ENCODE measurements around the gene RCC1.

DNA sequence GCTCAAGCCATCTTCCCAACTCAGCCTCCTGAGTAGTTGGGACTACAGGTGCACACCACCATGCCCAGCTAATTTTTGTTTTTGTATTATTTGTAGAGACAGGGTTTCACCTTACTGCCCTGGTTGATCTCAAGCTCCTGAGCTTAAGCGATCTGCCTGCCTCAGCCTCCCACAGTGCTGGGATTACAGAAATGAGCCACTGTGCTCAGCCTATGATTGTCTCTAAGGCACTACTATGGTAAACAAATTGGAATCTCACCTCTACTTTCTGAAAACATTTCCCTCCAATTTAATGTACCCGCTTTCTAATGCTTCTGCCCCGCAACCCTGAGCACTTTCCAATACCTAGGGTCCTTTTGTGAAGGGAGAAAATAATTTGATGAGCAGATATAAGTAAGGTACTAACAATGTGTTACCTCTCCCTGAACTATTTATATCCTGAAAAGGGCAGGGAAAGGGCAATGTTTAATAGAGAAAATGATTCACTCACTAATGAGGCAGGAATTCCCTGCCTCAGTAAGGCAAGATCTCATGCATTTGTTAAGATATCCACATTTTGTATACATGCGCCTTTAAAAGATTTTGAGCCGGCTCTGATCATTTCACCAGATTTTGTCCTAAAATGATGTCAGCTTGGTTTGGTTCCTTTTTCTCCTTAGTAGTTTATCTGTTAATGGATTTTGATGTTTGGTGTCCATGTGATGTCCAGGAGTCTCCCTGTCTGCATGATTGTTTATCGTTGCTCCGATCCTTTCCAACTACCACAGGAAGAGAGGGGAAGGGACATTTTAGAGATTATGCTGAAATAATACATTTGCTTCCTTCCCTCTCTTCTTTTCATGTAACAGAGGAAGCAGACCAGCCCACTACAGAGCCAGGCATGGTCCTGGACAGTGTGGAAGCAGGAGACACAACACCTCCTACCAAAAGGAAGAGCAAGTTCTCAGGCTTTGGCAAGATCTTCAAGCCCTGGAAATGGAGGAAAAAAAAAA lies 47.3 kb upstream of the RCC1 start:
- TF ChIP-seq, protein P1, sequence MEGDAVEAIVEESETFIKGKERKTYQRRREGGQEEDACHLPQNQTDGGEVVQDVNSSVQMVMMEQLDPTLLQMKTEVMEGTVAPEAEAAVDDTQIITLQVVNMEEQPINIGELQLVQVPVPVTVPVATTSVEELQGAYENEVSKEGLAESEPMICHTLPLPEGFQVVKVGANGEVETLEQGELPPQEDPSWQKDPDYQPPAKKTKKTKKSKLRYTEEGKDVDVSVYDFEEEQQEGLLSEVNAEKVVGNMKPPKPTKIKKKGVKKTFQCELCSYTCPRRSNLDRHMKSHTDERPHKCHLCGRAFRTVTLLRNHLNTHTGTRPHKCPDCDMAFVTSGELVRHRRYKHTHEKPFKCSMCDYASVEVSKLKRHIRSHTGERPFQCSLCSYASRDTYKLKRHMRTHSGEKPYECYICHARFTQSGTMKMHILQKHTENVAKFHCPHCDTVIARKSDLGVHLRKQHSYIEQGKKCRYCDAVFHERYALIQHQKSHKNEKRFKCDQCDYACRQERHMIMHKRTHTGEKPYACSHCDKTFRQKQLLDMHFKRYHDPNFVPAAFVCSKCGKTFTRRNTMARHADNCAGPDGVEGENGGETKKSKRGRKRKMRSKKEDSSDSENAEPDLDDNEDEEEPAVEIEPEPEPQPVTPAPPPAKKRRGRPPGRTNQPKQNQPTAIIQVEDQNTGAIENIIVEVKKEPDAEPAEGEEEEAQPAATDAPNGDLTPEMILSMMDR (IDR thresholded peaks at IDR 0.05): no peak
- no peak for TF ChIP-seq EZH2 (IDR thresholded peaks at IDR 0.05)
